GM12875 (cell line): ENCODE data around the gene FBXL20.
A peak's percentile ranks its signal among the peaks of the same experiment; 100 is the strongest.

Experiments
- H3K4me3 ChIP-seq: one replicate; pipeline ENCODE4 v1.5.1; 2011; ENCODE audit warnings: low read depth, low read length, control low read depth
- TF ChIP-seq, protein P1 (sequence below): IDR thresholded peaks from 2 replicates; pipeline ENCODE4 v1.5.1; 2011; ENCODE audit warnings: low read depth, mild to moderate bottlenecking, control low read depth, inconsistent platforms, low read length, moderate library complexity, borderline replicate concordance; ENCODE audit not compliant: insufficient read depth

FBXL20 gene

DNA sequence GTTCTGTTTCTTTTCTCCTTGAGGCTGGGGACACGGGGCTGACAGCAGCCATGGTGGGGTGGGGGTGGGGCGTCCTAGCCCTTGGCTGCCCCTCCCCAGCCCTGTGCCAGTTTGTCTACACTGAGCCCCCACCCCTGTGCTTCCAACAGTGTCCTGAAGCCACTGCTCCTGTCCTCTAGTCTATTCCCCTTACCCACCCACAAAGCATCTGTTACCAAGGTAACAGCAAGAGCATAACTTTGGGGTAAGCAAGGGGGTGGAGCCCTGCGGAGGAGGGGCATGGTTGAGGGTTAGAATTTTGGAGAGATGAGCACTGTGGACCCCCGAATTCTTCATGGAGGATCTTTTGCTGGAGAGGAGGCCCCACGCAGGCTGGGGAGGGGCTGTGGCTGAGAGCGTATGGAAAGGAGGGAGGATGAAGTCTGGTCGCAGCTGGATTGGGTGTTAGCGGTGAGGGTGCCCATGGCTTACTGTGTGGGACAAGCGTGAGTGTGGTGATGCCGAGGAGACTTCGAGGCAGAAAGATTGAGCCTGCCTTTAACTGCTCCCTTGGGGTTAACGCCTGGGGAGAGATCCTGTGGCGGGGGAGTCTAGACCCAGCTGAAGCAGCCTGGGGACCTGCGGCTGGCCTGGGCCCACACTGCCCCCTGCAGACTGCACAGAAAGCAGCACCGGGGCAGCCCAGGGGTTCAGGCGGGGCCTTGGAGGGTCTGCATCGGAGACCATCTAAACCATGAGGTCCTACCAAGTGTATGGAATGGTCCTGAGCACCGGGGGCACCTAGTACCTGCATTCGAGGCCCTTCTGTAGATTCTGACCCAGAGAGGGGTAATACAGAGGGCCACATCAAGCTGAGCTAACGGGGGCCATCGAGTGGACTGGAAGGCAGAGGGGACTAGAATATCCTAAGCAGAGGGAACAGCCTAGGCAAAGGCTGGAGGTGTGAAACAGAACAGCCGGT is 169.6 kb downstream of the FBXL20 start:
- TF ChIP-seq, protein P1, sequence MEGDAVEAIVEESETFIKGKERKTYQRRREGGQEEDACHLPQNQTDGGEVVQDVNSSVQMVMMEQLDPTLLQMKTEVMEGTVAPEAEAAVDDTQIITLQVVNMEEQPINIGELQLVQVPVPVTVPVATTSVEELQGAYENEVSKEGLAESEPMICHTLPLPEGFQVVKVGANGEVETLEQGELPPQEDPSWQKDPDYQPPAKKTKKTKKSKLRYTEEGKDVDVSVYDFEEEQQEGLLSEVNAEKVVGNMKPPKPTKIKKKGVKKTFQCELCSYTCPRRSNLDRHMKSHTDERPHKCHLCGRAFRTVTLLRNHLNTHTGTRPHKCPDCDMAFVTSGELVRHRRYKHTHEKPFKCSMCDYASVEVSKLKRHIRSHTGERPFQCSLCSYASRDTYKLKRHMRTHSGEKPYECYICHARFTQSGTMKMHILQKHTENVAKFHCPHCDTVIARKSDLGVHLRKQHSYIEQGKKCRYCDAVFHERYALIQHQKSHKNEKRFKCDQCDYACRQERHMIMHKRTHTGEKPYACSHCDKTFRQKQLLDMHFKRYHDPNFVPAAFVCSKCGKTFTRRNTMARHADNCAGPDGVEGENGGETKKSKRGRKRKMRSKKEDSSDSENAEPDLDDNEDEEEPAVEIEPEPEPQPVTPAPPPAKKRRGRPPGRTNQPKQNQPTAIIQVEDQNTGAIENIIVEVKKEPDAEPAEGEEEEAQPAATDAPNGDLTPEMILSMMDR: peak; percentile 83
- H3K4me3 ChIP-seq: no peak overlapping the region

DNA sequence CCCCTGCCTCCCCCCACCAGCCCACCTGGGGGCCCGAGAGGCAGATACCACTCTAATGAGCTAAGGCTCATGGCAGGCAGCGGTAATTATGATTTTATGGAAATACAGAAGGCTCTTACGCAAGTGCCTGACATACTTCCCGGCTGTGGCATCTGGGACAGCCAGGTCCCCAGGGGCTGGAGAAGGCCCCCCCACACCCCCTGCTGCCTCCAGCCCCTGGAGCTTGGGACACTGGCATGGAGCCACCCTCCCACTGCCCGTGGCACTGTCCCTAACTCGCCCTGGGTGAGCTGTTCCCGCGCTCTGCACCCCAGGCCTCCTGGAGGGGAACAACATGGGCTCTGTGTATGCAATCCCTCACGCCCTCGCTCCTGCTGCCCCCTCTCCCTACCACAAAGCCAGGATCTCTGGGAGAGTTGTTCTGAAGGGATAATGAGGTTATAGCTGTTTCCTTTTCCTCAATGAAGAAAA is 170.3 kb downstream of the FBXL20 start:
- TF ChIP-seq, protein P1: no peak
- no peak overlapping the region for H3K4me3 ChIP-seq

DNA sequence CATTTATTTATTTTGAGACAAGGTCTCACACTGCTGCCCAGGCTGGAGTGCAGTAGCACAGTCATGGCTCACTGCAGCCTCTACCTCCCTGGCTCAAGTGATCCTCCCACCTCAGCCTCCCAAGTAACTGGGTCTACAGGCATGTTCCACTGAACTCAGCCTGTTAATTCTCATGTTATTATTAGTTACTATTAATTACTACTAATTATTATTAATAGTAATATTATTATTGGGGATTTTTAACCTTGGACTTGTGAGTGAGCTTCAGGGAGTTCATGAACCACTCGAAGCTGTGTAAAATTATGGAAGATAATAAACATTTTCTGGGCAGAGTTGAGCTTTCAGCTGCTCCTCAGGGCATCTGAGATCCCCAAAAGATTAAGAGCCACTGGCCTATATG is 171.1 kb downstream of the FBXL20 start:
- no peak overlapping the region for H3K4me3 ChIP-seq
- TF ChIP-seq, protein P1: no peak

DNA sequence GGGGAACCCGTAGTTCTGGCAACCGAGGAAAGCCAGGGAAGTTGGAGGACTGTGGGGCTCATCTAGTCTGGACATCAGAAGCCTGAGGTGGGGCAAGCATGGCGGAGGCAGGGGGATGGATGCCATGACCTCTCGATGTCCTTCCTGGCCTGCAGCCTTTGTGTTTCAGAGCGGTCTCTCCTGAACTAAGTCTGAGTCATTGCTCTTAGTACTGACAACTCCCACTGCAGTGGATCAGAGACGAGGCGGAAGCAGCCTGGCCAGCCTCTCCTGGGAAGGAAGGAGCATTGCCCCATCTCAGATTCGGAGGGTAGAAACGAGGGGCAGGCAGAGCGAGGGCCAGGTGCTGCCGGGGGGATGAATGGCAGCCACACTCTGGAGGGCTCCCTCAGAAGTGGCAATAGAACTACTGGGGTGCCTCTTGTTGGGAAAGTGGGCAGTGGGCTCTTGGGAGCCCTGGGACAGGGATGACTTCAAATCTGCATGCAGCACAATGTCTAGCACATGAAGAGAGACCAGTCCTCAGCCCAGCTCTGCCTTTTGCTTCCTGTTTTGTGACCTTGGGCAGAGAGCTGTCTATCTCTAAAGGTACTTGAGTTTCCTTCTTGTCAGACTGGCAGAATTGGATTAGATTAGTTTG is 172.0 kb downstream of the FBXL20 start:
- no peak overlapping the region for H3K4me3 ChIP-seq
- TF ChIP-seq, protein P1: no peak

DNA sequence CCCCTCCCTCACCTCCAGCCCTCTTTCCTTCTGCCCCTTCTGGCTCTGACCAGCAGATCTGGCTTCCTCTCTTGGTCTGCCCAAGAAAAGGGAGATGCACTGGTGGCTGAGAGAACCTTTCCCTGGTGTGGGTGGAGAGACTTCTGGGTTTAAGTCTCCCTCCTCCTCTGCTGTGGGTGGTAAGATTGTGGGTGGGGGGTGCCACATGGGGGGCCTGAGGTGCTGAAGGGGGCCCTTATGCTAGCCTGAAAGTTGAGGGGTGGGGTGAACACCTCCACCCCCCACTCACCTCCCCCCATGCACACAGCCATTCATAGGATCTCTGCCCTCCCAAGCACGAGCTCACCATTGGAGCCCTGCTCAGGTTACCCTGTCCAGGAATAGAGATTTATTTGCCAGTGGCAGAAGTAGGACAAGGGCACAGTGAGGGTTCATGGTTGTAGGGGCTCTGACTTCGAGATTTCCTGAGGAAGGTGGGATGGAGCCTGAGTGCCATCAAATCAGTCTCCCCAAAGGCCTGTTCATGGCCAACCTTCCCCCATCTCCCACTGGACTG is 174.0 kb downstream of the FBXL20 start:
- TF ChIP-seq, protein P1: no peak
- H3K4me3 ChIP-seq: no peak overlapping the region

DNA sequence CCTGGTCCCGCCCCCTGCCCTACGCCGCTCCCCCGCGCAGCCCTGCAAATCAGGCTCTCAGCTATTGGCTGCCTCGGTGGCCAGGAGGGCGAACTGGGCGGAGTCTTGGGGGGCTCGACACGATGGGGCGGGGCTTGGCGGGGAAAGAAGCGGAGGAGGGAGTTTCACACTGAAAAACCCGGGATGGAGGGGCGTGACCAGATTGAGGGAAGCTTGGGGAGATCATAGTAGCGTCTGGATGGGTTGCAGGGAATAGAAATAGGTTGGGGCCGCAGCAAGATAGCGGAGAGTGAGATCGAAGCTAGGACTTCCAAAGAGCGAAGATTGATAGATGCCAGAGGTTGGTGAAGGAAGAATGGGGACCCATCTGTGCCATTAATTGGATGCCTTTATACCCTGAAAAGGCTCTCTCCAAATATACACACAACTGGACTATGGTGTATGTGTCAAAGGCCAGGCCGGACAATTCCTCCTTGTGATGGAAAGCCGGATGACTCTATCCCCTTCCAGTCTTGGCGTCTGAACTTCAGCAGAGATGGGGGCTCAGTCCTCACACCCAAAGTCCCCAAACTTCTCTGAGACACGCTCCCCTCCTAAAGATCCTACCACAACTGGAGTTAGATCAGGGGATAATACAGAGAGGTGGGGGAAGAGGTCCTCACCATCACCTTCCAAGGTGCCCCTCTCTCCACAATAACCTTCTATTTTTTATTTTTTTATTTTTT is 175.3 kb downstream of the FBXL20 start:
- TF ChIP-seq, protein P1: no peak
- no peak overlapping the region for H3K4me3 ChIP-seq
